Gastrocnemius medialis (tissue), 4 donors: ENCODE results near the gene ST6GALNAC3. TPM values are rescaled to one million over a fixed set of nuclear protein-coding genes. Genes with fewer than 3 reads are reported as not detected.

Experiments
- ATAC-seq, 2 donors: fragments of 150-250 bp; one replicate each; pipeline ENCODE4 v1.9.1; 2016
- DNase-seq, 2 donors: peaks; one replicate each; pipeline ENCODE4 v3.0.0-alpha.2; 2019
- H3K27ac ChIP-seq, 4 donors: fragments of 200-600 bp; sonication (generic); 1 replicate in 1 of 4; 2 replicates in 3 of 4; pipeline ENCODE4 v1.5.1; 2016 to 2018; ENCODE audit warnings: mild to moderate bottlenecking in 2 of 4, moderate library complexity in 1 of 4
- H3K27me3 ChIP-seq, 3 donors: fragments of 200-600 bp; sonication (generic) in 2 of 3; 1 replicate in 1 of 3; 2 replicates in 2 of 3; pipeline versions ENCODE4 v1.5.1 to v1.6.0; 2016 to 2019; ENCODE audit warnings: mild to moderate bottlenecking in 1 of 3, moderate library complexity in 1 of 3
- H3K36me3 ChIP-seq, 2 donors: fragments of 200-600 bp; sonication (generic) in 1 of 2; one replicate each; pipeline ENCODE4 v1.5.1; 2017 to 2018
- H3K4me1 ChIP-seq, 2 donors: fragments of 200-600 bp; sonication (generic) in 1 of 2; one replicate each; pipeline ENCODE4 v1.5.1; 2016 to 2017; ENCODE audit warnings: mild to moderate bottlenecking in 2 of 2
- H3K4me3 ChIP-seq, 4 donors: fragments of 200-600 bp; sonication (generic) in 3 of 4; 1 replicate in 1 of 4; 2 replicates in 3 of 4; pipeline ENCODE4 v1.5.1; 2016 to 2019; ENCODE audit warnings: mild to moderate bottlenecking in 2 of 4
- H3K9me3 ChIP-seq, 3 donors: fragments of 200-600 bp; sonication (generic) in 2 of 3; 1 replicate in 1 of 3; 2 replicates in 2 of 3; pipeline ENCODE4 v1.5.1; 2016 to 2019
- CTCF ChIP-seq, 5 experiments: fragments of 450-650 bp in 3 of 5; fragments of 200-600 bp in 2 of 5; sonication (generic) in 2 of 5; IDR thresholded peaks in 4 of 5; conservative IDR thresholded peaks in 1 of 5; 1 replicate in 4 of 5; 2 replicates in 1 of 5; pipeline ENCODE4 v1.5.1; 2016 to 2019; ENCODE audit warnings: antibody characterized with exemption in 5 of 5, mild to moderate bottlenecking in 3 of 5, moderate library complexity in 3 of 5
- POLR2A ChIP-seq, 2 donors: fragments of 450-650 bp; IDR thresholded peaks; one replicate each; pipeline ENCODE4 v1.6.1; 2017; ENCODE audit warnings: antibody characterized with exemption in 2 of 2, mild to moderate bottlenecking in 2 of 2, moderate library complexity in 2 of 2
- in situ Hi-C, 4 donors: fragments of 200-750 bp; cut with MboI; loops; one replicate each; pipeline versions ENCODE4 v1.15.0 to v1.8.0; 2017; ENCODE audit warnings: low sequenced_read_pairs in 4 of 4
- intact Hi-C: fragments of 100-400 bp; cut with DNase I; formaldehyde crosslinking; loops from one replicate; pipeline ENCODE4 v1.15.1; 2023; ENCODE audit warnings: low total_unique reads
- total RNA-seq, 4 donors: library from RNA; depleted of rRNA; stranded (reverse); fragments of >200 nt; gene quantifications; one replicate each; pipeline versions ENCODE4 v1.1.0 to v1.2.3, GENCODE V29; 2016

The ST6GALNAC3 gene
- total RNA-seq, 4 donors from 2014 or later, result 1.7 to 3.9 (median 2.8) TPM

- Histone ChIP-seq H3K27me3 (no peaks in the 10 kb centered on the region), H3K9me3 (no peaks in the 10 kb centered on the region), H3K4me1 (no peaks in the 10 kb centered on the region), H3K36me3 (no peaks in the 10 kb centered on the region), H3K4me3 (no peak overlapping the region), H3K27ac (no peak overlapping the region)
- TF ChIP-seq CTCF (IDR thresholded peaks at IDR 0.05 in 4 of 5, conservative IDR thresholded peaks at IDR 0.05 in 1 of 5) (no peak), POLR2A (IDR thresholded peaks at IDR 0.05) (no peak)
- in situ Hi-C loops (loop anchor here in 1 of 4 donors (10.0 kb wide), 1 partner anchor 60 kb away; no protein-coding TSS in a partner anchor), intact Hi-C loops (no loop called here)
- DNase-seq, result no peak
- ATAC-seq, result no peak
Measured at GRCh38 chr1:76084685-76085084, 10.1 kb downstream of the ST6GALNAC3 start.

- intact Hi-C loops (no loop called here), in situ Hi-C loops (loop anchor here in 1 of 4 donors (10.0 kb wide), 1 partner anchor 59 kb away; no protein-coding TSS in a partner anchor)
- TF ChIP-seq POLR2A (IDR thresholded peaks at IDR 0.05) (no peak), CTCF (IDR thresholded peaks at IDR 0.05 in 4 of 5, conservative IDR thresholded peaks at IDR 0.05 in 1 of 5) (no peak)
- Histone ChIP-seq H3K27ac (no peak overlapping the region), H3K9me3 (no peaks in the 10 kb centered on the region), H3K4me3 (no peak overlapping the region), H3K27me3 (no peaks in the 10 kb centered on the region), H3K4me1 (no peaks in the 10 kb centered on the region), H3K36me3 (no peaks in the 10 kb centered on the region)
- DNase-seq (no peak), ATAC-seq (no peak)
Measured at GRCh38 chr1:76086109-76086508, 11.6 kb downstream of the ST6GALNAC3 start.

- ATAC-seq (no peak), DNase-seq (no peak)
- Histone ChIP-seq H3K4me1 (no peaks in the 10 kb centered on the region), H3K27me3 (no peaks in the 10 kb centered on the region), H3K36me3 (no peaks in the 10 kb centered on the region), H3K27ac (no peak overlapping the region), H3K4me3 (no peak overlapping the region), H3K9me3 (no peaks in the 10 kb centered on the region)
- no peak for TF ChIP-seq POLR2A (IDR thresholded peaks at IDR 0.05)
- no peak for TF ChIP-seq CTCF (IDR thresholded peaks at IDR 0.05 in 4 of 5, conservative IDR thresholded peaks at IDR 0.05 in 1 of 5)
- intact Hi-C loops (no loop called here), in situ Hi-C loops (loop anchor here in 1 of 4 donors (10.0 kb wide), 1 partner anchor 58 kb away; no protein-coding TSS in a partner anchor)
Measured at GRCh38 chr1:76086597-76086996, 12.1 kb downstream of the ST6GALNAC3 start.

GRCh38 chr1:76090283-76091203 lies 16.0 kb downstream of the ST6GALNAC3 start:
- H3K4me1 ChIP-seq, result no peaks in the 10 kb centered on the region
- H3K27ac ChIP-seq, result no peak overlapping the region
- H3K4me3 ChIP-seq, result no peak overlapping the region
- H3K27me3 ChIP-seq, result no peaks in the 10 kb centered on the region
- H3K36me3 ChIP-seq, result no peaks in the 10 kb centered on the region
- TF ChIP-seq CTCF (IDR thresholded peaks at IDR 0.05 in 4 of 5, conservative IDR thresholded peaks at IDR 0.05 in 1 of 5) (no peak), POLR2A (IDR thresholded peaks at IDR 0.05) (no peak)
- no peaks in the 10 kb centered on the region for H3K9me3 ChIP-seq
- no peak for DNase-seq
- in situ Hi-C loops, result no loop called here
- no peak for ATAC-seq
- intact Hi-C loops, result no loop called here
